GM21576 (cell line): Measurements from ENCODE around the gene GCN1.
A peak's percentile ranks its signal among the peaks of the same experiment; 100 is the strongest.

Experiments used
- ATAC-seq: cut with Tn5 transposase; IDR thresholded peaks from one replicate; pipeline ENCODE4 v1.9.1; 2021; ENCODE audit warnings: mild to moderate bottlenecking, moderate library complexity; ENCODE audit not compliant: unreplicated experiment

GCN1 gene

DNA sequence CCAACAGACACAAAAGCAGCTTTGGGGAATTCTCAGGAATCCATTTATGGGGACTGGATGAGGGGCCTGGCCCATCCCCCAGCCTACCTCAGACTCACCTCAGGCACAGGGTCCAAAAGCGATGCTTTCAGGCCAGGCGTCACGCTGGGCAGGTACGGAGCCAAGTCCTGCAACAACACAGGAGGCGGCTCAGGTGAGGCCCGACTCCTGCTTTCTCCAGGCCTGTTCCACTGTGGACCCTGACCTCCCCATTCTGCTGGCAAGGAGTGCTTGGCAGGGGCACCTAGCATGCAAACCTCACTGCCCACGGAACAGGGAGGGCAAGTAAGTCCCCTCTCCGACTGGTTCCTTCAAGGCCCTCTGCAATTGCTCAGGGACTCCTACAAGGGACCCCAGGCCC is 49.4 kb downstream of the GCN1 start:
- ATAC-seq, result no peak

DNA sequence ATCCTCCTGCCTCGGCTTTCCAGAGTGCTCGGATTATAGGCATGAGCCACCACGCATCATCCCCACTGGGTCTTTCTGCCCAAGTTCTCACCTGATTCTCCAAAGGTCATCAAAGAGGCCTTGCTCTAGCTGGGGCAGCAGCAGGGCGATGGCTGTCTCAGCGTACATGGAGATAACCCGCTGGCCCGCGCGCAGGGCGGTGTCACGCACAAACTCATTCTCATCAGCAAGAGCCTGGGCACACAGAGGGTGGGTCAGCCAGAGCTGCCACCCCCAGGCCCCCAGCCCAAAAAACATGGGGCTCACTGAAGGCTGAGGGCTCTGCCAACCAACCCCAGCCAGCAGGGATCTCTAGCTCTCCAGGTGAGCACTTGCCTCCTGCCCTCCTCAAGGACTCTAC is 50.3 kb downstream of the GCN1 start:
- ATAC-seq, result no peak

DNA sequence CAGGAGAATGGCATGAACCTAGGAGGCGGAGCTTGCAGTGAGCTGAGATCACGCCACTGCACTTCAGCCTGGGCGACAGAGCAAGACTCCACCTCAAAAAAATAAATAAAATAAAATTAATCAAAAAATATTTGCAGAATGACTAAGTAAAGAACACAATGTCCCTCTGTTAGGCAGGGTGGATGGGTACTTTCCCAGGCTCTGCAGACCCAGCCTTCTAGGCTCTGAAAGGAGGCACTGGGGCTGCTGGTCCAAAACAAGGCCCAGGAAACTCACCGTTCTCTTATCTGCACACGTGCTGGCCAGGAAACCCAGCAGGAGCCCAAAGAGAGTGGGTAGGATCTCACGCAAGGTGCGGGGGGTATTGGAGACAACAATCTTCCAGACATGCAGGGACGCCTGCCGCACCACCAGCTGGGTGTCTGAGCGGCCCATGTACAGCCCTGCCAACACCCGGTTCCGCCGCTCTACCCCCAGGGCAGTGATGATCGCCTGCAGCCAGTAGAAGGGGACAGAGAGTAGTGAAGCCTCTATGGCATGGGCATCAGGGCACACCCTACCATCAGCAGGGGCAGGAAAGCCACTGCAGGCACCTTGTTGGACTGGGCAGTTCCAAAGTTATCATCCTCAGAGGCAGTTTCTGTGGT is 52.2 kb downstream of the GCN1 start:
- ATAC-seq, result no peak

DNA sequence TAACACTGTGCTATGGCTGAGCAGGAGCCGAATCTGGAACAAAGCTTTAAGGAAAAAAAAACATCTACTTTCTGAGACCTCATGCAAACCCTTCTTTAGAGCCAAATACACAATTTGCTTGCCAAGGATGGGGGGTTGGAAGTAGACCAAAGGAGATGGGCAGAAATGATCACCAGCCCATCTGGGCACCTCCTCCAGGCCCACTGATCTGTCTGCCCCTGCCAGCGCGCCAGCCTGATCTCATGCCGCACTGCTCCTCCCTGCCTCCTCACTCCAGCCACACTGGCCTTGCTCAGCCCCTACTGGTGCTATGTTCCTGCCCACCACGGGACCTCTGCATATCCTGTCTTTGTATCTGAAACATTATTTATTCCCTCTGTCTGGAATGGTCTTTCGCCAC is 53.2 kb downstream of the GCN1 start:
- ATAC-seq, result no peak

DNA sequence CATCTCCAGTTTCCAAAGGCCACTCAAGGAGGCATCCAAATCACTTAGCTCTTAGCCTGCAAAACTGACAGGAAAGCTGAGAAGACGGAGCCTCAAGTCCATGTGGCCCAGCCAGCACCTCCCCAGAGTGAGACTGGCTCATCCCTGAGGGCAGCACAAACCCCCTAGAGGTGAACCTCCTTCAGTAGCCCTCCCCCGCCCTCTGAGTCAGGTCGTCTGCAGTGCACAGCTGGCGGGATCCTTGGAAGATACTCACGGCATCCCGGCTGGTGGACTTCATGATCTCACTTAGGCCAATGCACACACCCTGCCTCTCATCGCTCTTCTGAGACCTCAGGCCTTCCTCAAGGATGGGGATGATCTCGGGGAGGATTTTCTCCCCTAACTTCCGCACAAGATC is 53.9 kb downstream of the GCN1 start:
- no peak for ATAC-seq

DNA sequence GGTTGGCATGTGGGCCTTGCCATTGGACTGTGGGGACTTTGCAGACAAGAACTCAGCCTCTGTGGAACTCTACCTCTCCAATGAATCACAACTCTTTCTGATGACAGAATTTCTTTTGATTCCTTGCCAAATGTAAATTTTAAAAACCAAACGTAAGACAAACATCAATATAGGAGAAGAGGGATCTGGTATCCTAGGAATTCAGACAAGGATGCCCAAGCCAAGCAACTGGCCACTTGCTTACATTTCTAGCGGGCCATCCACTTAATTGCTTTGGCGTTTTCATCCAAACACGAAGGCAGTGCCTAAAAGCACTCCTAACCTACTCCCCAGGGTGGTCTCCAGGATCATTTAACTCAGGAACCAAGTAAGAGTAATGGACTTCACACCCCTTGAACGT is 54.6 kb downstream of the GCN1 start:
- ATAC-seq, result no peak

DNA sequence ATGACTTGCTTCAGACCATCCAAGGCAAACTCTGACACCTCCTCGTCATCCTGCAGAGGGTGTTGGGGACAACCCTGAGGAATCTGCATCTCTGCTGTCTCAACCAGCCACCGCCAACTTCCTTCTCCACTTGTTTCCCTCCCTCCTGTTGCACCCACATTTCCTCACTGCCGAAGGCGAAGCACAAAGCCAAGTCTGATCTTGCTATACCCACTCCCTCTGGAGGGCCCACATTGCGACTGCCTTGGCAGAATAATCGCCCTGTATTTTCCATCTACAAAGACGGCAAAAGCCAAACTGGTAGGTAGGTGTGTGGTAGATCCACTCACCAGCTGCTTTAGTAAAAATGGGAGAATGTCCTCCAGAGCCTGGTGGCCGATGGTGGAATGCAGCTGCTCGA is 56.1 kb downstream of the GCN1 start:
- no peak for ATAC-seq

DNA sequence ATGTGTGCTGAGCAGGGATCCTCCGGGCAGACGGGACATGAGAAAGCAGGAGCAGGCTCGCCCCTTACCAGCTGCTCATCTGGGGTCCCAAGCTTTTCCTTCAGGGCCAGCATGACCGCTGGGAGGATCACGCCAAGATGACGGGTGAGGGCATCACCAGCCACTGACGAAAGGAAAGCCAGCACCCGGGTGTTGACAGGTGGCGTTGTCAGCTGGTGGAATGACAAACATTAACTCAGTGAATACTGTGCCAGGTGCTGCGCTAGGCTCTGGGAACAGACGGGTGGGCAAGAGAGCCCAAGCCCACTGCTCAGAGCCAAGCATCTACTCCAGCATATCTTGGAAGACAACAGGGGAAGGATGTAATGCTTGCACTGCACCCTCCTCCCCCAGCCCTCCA is 56.7 kb downstream of the GCN1 start:
- ATAC-seq, result no peak

DNA sequence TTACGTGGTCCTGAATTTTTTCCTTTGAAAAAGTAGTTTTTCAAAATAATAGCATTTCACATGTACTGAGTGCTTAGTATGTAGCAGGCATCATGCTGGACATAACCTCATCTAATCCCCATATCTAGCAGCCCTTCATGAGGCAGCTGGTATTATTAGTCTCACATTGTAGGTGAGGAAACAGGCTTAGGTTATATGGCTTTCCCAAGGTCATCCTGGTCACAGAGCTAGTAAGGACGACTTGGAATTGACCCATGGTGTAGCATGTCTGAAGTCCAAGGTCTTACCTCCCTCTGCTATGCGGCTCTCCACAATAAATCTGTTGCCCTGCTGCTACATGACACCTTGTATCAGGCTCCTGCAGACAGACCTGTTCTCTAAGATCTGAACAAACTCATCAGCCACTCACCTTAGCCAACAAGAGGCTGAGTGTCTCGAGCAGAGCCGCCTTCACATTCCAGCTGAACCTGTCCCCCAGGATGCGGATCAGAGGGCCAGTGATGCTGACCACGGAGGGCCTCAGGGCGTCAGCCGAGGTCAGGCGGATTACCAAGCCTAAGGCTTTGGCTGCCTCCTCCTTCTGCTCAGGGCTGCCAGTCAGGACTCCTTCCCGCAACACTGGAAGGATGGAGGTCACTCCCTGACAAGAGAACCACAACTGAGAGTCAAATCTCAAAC is 58.3 kb downstream of the GCN1 start:
- no peak for ATAC-seq

DNA sequence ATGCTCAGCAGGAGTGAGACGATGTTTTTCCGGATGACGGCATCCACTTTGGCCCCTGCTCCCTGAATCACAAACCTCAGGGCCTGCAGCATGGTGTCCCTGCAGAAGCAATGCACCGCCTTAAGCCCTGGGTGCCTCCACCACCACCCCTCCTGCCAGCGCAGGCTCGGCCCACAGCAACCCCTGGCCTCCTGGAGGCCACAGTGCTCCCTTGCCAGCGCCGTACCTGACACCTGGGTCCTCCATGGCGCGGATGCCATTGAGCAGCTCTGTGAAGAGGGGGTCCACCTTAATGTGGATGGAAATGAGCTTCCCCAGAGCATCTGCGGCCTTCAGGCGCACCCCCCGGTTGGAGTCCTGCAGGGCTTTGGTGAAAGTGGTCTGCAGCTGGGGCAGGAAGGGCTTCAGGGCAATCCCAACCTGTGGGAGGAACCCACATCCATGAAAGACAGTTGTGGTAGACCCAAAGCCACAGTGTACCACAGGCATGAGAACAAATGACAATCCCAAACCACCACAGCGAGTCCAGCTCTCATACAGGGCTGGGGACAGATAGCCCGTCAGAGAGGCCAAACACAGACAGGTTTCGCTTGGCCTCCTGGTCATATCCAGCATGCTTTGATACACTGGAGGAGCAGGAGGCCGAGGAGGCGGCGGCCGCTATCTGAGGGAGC is 60.1 kb downstream of the GCN1 start:
- ATAC-seq, result no peak

DNA sequence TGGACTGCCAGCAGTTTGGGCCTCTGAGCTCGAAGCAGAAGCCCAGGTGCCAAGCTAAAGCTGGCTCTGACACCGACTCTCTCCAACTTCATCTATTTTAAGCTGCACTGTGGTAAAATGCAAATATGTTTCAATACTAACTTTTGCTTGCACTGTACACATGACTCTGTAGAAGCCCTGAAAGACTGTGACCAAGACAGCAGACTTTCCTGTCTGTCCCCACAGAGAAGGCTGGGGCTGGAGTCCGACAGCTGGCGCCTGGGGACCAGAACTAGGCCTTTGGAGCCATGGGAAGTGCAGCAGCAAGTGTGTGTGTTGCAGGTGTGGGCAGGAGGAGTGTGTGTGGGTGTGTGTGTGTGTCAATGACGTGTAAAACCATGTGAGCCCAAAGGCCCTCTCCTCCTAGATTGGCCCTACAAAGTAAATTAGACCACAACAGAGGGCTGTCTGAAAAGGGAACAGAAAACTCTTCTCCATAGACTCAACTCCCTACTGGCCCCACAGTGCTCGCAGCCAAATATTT is 61.6 kb downstream of the GCN1 start:
- ATAC-seq, result peak; percentile 89

DNA sequence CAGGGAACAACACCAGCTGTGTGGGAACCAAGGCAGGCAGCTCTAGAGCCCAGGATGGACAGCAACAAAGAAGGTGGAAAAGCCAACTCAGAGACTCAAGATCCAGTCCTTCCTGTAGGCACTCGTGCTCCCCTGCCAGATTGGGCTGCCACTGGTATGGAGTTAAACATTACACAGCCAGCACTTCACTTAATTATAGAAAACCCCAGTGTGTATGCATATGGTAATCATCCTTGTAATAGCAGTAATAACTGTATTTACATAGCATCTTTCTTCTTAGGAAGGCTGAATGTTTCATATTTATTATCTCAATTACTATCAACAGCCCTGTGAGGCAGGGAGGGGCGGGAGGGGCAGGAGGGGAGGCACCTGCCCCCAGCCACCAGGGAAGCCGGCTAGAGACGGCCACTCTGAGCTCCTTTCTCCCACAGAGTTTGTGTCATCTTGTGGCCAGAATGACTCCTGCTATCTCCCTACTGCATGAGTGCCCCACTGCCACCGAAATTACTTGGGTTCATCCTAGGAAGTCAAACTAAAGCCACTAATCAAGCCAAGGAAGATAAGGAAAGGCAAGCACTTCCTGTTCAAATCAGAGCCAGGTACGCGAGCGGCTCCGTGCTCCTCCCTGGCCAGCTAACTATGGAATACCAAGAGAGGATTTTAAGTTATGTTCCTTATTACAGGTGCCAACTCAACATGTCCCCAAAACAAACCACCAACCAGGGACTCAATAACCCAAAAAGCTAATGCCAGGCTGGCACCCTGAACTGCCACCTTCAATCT is 62.3 kb downstream of the GCN1 start:
- ATAC-seq, result no peak

DNA sequence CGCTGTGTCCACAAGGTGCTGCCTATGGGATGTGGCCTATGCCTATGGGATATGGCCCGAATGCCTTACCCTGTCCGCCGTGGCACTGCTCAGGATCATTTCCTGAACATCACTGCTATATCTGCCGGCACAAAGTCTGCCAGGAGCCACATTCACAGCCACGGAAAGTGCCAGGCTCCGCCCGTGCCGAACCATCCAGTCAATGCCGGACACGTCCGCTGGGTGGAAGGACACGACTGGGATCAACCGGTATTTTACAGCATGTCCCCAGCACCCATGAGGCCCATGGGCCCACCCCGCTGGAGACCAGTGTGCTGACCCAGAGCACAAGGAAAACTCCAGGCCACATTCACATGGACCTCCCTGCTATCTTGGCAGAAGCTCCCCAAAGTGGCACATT is 63.4 kb downstream of the GCN1 start:
- no peak for ATAC-seq

DNA sequence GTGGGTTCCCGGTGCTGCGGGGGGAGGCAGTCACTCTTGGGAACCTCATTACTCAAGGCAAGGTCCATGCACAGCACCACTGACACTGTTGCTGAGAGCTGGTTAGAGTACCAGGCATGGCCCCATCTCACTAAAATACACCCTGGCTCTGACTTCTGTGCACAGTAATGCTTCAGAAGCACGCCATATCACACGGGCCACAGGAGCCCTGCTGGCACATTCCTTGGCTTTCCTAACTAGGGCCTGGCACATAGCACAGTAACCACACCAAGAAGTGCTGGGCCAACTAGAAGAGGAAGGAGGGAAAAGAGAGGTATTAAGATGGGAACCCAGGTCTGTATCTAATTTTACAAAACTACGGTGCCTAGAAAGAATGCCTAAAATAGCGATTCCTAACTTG is 64.5 kb downstream of the GCN1 start:
- ATAC-seq, result no peak

DNA sequence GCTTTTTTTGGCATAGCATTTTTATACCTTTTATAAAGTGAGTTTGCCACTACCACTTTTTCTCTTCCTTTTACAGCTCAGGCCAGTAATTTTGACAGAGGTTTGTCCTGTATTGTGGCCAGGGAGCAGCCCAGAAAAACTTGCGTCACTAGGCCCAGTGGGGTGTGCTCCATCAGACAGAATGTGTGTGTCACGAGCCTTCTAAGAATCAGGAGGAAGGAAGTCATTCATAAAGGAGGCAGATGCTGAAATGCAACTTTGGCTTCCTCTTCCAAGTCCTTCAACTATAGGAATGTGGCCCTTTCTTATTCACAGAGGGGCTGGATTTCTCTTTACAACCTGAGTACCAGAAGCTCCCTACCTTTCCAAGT is 67.9 kb downstream of the GCN1 start:
- ATAC-seq, result no peak

DNA sequence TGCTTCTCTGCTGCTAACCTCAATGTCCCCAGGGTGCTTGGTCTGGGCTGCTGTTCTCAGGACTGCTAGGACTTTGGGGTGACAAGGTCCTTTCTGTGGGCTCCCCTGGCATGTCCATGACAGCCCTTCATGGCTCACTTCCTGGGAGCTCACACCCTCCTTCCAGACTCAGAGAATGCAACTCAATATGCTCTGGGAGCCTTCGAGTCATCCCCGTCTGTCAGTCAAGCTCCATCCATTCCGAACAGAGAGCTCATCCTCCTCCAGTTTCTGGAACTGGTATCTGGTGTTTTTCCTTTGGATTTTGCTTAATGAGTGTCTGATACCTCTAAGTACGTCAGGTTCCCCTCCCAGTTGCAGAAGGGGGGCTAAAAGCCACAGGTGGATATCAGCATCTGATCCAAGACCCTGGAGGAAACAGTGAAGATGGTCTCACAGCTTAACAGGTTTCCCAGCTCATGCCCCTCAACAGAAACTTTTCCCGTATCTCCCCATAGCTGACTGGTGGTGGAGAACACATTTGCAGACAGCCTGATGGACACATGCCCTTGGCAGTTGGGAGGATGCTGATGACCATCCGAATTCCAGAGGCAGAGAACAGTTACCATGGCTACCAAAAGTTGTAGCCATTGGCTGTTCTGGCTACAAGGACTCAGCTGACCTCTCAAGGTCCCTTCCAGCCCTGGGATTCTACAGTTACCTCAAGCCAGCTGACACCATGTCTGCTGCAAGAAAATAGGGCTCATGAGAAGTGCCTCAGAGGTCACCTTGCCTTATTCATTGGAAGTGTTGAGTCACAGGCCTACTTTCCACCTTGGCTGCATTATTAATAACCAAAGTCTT is 68.5 kb downstream of the GCN1 start:
- ATAC-seq, result no peak

DNA sequence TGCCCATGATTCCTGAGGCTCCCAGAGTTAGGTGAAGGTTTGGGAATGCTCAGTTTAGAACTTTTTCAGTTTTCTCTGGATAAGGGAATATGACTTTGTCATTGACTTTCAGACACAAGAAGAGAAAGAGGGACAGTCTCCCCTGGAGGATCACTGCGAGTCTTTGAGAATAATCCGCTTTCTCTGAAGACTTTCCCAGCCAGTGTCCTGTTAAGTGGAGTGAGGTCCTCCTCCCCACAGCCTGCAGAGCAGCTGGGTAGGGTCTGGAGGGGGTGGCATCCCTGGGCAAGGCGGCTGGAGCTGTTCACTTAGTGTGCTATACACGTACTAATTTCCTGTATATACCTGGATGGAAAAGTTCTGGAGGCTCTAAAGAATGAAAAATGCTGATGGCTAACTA is 69.5 kb downstream of the GCN1 start:
- ATAC-seq, result no peak

DNA sequence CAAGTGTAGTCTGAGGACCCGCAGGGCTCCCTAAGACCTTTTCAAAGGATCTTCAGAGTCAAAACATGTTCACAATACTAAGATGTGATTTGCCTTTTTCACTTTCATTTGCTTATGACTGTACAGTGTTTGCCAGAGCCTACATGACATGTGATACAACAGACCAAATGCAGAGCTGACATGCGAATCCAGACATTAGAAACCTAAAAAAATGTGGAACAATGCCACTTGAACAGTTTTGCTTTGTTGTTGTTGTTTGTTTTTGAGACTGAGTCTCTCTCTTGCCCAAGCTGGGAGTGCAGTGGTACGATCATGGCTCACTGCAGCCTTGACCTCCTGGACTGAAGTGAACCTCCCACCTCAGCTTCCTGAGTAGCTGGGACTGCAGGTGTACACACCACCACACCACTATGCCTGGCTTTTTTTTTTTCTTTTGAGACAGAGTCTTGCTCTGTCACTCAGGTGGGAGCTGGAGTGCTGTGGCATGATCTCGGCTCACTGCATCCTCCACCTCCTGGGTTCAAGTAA is 72.7 kb downstream of the GCN1 start:
- ATAC-seq, result peak; percentile 35

DNA sequence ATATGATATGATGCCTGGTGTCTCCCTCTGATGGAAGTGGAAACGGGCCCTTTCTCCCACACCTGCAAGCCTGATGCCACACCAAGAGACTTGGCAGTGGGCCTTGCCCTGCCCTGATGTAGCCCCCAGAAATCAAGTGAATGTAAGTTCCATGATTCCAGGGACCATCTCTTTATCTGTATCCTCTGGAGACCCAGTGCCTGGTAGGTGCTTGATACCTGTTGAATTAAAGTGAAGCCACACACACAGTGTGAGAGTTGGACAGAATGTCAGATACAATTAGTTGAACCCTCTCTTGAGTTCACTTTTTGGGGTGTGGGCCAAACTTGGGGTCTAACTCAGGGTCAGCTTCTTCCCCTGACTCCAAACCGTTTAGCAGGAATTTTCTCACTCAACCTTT is 73.2 kb downstream of the GCN1 start:
- no peak for ATAC-seq

DNA sequence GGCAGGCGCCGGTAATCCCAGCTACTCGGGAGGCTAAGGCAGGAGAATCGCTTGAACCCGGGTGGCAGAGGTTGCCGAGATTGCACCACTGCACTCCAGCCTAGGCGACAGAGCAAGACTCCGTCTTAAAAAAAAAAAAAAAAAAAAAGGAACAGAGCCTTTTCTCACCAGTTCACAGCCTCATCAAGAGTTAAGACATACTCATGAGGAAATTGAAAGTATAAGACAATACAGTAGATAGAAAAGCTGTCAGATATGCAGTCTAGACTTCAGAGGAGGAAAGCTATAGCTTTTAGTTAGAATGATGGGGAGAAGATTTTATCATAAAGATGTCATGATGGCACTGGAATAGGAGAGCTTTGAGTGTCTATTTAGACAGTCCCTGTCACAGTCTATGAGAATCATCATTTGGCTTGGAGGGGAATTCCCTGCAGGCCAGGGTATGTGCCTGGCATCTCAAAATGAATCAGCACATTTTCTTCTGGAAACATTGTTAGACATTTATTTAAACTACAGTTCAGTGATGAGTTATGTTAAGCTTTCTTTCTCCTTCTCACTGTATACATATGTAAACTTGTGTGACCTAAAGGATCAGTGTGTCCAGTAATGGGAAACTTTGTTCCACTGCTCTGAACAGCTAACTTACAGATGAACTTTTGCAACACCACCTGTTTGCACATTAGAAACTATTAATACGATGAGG is 75.1 kb downstream of the GCN1 start:
- peak; percentile 25 for ATAC-seq
